H1 (cell line): ENCODE measurements around the gene GARNL3. TPM values are rescaled to one million over a fixed set of nuclear protein-coding genes. Genes with fewer than 3 reads are reported as not detected.

Source experiments
- CTCF ChIA-PET: fragments of 300-600 bp; sonication (Branson Sonifier 250); formaldehyde crosslinking; loops from one replicate; lab custom pipeline; 2021; ENCODE audit not compliant: partially characterized antibody; lab: Charles Lee
- POLR2A ChIA-PET: fragments of 300-600 bp; sonication (Branson Sonifier 250); formaldehyde crosslinking; loops from one replicate; lab custom pipeline; 2021; ENCODE audit warnings: inconsistent platforms; ENCODE audit not compliant: partially characterized antibody; lab: Charles Lee
- DNase-seq, 2 experiments: peaks; one replicate each; pipeline versions ENCODE4 v3.0.0 to v3.0.0-alpha.2; 2010 to 2022; ENCODE audit warnings: low spot score in 2 of 2, low read depth in 1 of 2, mixed read lengths in 1 of 2
- FAIRE-seq: peaks from 2 replicates; lab custom pipeline; 2011; peaks lifted over from hg19 to GRCh38; lab: Jason Lieb, UNC
- H2AFZ ChIP-seq: 2 replicates; pipeline ENCODE4 v1.8.1; 2012; ENCODE audit warnings: low read length, inconsistent platforms
- H2AK5ac ChIP-seq: 2 replicates; pipeline ENCODE4 v1.6.1; 2013; ENCODE audit warnings: low read depth, low read length
- H2BK120ac ChIP-seq: replicated peaks from 2 replicates; pipeline ENCODE3; 2013; ENCODE audit warnings: low read depth, low read length, inconsistent platforms
- H2BK12ac ChIP-seq: 2 replicates; pipeline ENCODE4 v1.6.1; 2013; ENCODE audit warnings: low read depth, low read length
- H2BK15ac ChIP-seq: 2 replicates; pipeline ENCODE4 v1.6.1; 2013; ENCODE audit warnings: low read length
- H2BK20ac ChIP-seq: 2 replicates; pipeline ENCODE4 v1.6.1; 2013; ENCODE audit warnings: low read length
- H2BK5ac ChIP-seq: 2 replicates; pipeline ENCODE4 v1.6.1; 2013; ENCODE audit warnings: low read depth, low read length
- H3K14ac ChIP-seq: 2 replicates; pipeline ENCODE4 v1.6.1; 2013; ENCODE audit warnings: inconsistent platforms; ENCODE audit not compliant: insufficient read length
- H3K18ac ChIP-seq: 2 replicates; pipeline ENCODE4 v1.6.1; 2013; ENCODE audit warnings: low read length; ENCODE audit errors: extremely low read depth
- H3K23ac ChIP-seq: 2 replicates; pipeline ENCODE4 v1.6.1; 2013; ENCODE audit warnings: inconsistent platforms; ENCODE audit not compliant: insufficient read length
- H3K23me2 ChIP-seq: 2 replicates; pipeline ENCODE4 v1.6.1; 2013; ENCODE audit warnings: low read depth, low read length
- H3K27ac ChIP-seq: 2 replicates; pipeline ENCODE4 v1.6.1; 2011; ENCODE audit warnings: low read depth, low read length, inconsistent platforms
- H3K27me3 ChIP-seq, 4 experiments: replicated peaks in 1 of 4; 1 replicate in 1 of 4; 2 replicates in 3 of 4; pipeline versions ENCODE4 v1.6.1 to v1.8.1; 2011 to 2013; ENCODE audit warnings: low read length in 3 of 4, mild to moderate bottlenecking in 3 of 4, inconsistent platforms in 2 of 4, mixed read lengths in 2 of 4, moderate library complexity in 1 of 4; ENCODE audit not compliant: control insufficient read depth in 3 of 4, insufficient read depth in 3 of 4; ENCODE audit errors: extremely low read depth in 1 of 4
- H3K36me3 ChIP-seq, 4 experiments: 2 replicates each; pipeline versions ENCODE4 v1.6.1 to v1.8.1; 2011 to 2013; ENCODE audit warnings: mild to moderate bottlenecking in 4 of 4, low read length in 3 of 4, moderate library complexity in 2 of 4, control low read depth in 1 of 4, inconsistent platforms in 1 of 4; ENCODE audit not compliant: insufficient read depth in 4 of 4, control insufficient read depth in 2 of 4
- H3K4ac ChIP-seq: replicated peaks from 2 replicates; pipeline ENCODE3; 2013; ENCODE audit warnings: low read length, low read depth, mixed read lengths, inconsistent platforms; ENCODE audit not compliant: insufficient read length
- H3K4me1 ChIP-seq, 4 experiments: replicated peaks in 1 of 4; 1 replicate in 1 of 4; 2 replicates in 3 of 4; pipeline versions ENCODE4 v1.6.1 to v1.8.1; 2011 to 2013; ENCODE audit warnings: low read length in 3 of 4, inconsistent platforms in 2 of 4, mixed read lengths in 1 of 4; ENCODE audit not compliant: insufficient read depth in 4 of 4, control insufficient read depth in 3 of 4
- H3K4me2 ChIP-seq, 2 experiments: 2 replicates each; pipeline versions ENCODE4 v1.6.1 to v1.8.1; 2011 to 2013; ENCODE audit warnings: low read depth in 2 of 2, low read length in 2 of 2, control low read depth in 1 of 2, inconsistent platforms in 1 of 2, mild to moderate bottlenecking in 1 of 2; ENCODE audit not compliant: insufficient read depth in 1 of 2
- H3K4me3 ChIP-seq, 4 experiments: fragments of 200-600, 300-600 bp in 1 of 4; sonication (generic), shearing (Covaris generic), sonication (Bioruptor Twin) in 1 of 4; 2 replicates each; pipeline versions ENCODE4 v1.5.1 to v1.8.1; 2011 to 2016; ENCODE audit warnings: low read length in 4 of 4, low read depth in 3 of 4, control low read depth in 2 of 4, inconsistent platforms in 2 of 4, mild to moderate bottlenecking in 2 of 4, mixed read lengths in 1 of 4, moderate library complexity in 1 of 4; ENCODE audit not compliant: insufficient read depth in 2 of 4; ENCODE audit errors: extremely low read depth in 1 of 4
- H3K56ac ChIP-seq: replicated peaks from 2 replicates; pipeline ENCODE3; 2013; ENCODE audit warnings: low read depth, mild to moderate bottlenecking, mixed read lengths, low read length, inconsistent platforms; ENCODE audit not compliant: insufficient read length
- H3K79me1 ChIP-seq: 2 replicates; pipeline ENCODE4 v1.6.1; 2013; ENCODE audit warnings: low read depth, low read length, control low read depth
- H3K79me2 ChIP-seq, 2 experiments: 2 replicates each; pipeline versions ENCODE4 v1.6.1 to v1.8.1; 2012 to 2013; ENCODE audit warnings: low read length in 2 of 2, mild to moderate bottlenecking in 2 of 2, inconsistent platforms in 1 of 2; ENCODE audit not compliant: insufficient read depth in 2 of 2, control insufficient read depth in 1 of 2
- H3K9ac ChIP-seq, 4 experiments: replicated peaks in 1 of 4; 1 replicate in 1 of 4; 2 replicates in 3 of 4; pipeline versions ENCODE4 v1.6.1 to v1.8.1; 2011 to 2013; ENCODE audit warnings: low read depth in 3 of 4, low read length in 3 of 4, control low read depth in 2 of 4, mild to moderate bottlenecking in 2 of 4, moderate library complexity in 2 of 4, inconsistent platforms in 1 of 4; ENCODE audit errors: extremely low read depth in 1 of 4
- H3K9me3 ChIP-seq, 2 experiments: 2 replicates each; pipeline versions ENCODE4 v1.6.1 to v1.8.1; 2012 to 2013; ENCODE audit warnings: mild to moderate bottlenecking in 2 of 2, moderate library complexity in 2 of 2, control low read depth in 1 of 2, inconsistent platforms in 1 of 2, low read depth in 1 of 2, low read length in 1 of 2, mixed read lengths in 1 of 2; ENCODE audit not compliant: insufficient read depth in 2 of 2
- H4K20me1 ChIP-seq, 2 experiments: replicated peaks in 1 of 2; 2 replicates each; pipeline versions ENCODE3 to v1.8.1; 2011 to 2013; ENCODE audit warnings: inconsistent platforms in 2 of 2, low read length in 2 of 2, mild to moderate bottlenecking in 1 of 2; ENCODE audit not compliant: insufficient read depth in 2 of 2, control insufficient read depth in 1 of 2
- H4K5ac ChIP-seq: 2 replicates; pipeline ENCODE4 v1.6.1; 2013; ENCODE audit warnings: low read length, low read depth, mixed read lengths, inconsistent platforms; ENCODE audit not compliant: insufficient read length
- H4K8ac ChIP-seq: 2 replicates; pipeline ENCODE4 v1.8.0; 2013; ENCODE audit warnings: mild to moderate bottlenecking, moderate library complexity, low read length, inconsistent platforms; ENCODE audit not compliant: insufficient read depth; ENCODE audit errors: extremely low read depth
- H4K91ac ChIP-seq: replicated peaks from 2 replicates; pipeline ENCODE3; 2013; ENCODE audit warnings: low read length, mixed read lengths, inconsistent platforms; ENCODE audit not compliant: insufficient read length
- BACH1 ChIP-seq: IDR thresholded peaks from 2 replicates; pipeline ENCODE4 v1.6.1; 2012; ENCODE audit warnings: low read length, improper control_type of control experiment
- BCL11A ChIP-seq, 2 experiments: IDR thresholded peaks; one replicate each; pipeline ENCODE4 v1.6.1; 2011; ENCODE audit warnings: low read depth in 2 of 2, low read length in 2 of 2, mild to moderate bottlenecking in 2 of 2
- CEBPB ChIP-seq: IDR thresholded peaks from 2 replicates; pipeline ENCODE4 v1.6.1; 2012; ENCODE audit warnings: low read depth, low read length
- CHD1 ChIP-seq: IDR thresholded peaks from 2 replicates; pipeline ENCODE4 v1.6.1; 2012; ENCODE audit warnings: low read depth, low read length, improper control_type of control experiment
- GTF2F1 ChIP-seq: IDR thresholded peaks from 2 replicates; pipeline ENCODE4 v1.6.1; 2012; ENCODE audit warnings: low read depth, low read length, improper control_type of control experiment, borderline replicate concordance
- HDAC6 ChIP-seq: IDR thresholded peaks from one replicate; pipeline ENCODE4 v1.7.1; 2012; ENCODE audit warnings: low read depth, mild to moderate bottlenecking, inconsistent platforms, low read length, moderate library complexity
- SIRT6 ChIP-seq: IDR thresholded peaks from one replicate; pipeline ENCODE4 v1.7.1; 2012; ENCODE audit warnings: low read length, inconsistent platforms
- SIX5 ChIP-seq: IDR thresholded peaks from 2 replicates; pipeline ENCODE4 v1.6.1; 2011; ENCODE audit warnings: mild to moderate bottlenecking, low read depth, low read length
- SUZ12 ChIP-seq: fragments of 200-600 bp; sonication (generic); IDR thresholded peaks from 2 replicates; pipeline ENCODE4 v1.6.1; 2012; ENCODE audit warnings: mild to moderate bottlenecking, inconsistent platforms, low read length, moderate library complexity, mixed read lengths
- YY1 ChIP-seq: IDR thresholded peaks from 2 replicates; pipeline ENCODE4 v1.6.1; 2011; ENCODE audit warnings: low read depth, mild to moderate bottlenecking, low read length
- ZNF274 ChIP-seq: IDR thresholded peaks from 2 replicates; pipeline ENCODE4 v1.7.0; 2012; ENCODE audit warnings: low read length, borderline replicate concordance; ENCODE audit errors: extremely low read depth
- WGBS, 2 experiments: shearing (Covaris generic) in 1 of 2; methylation state at CpG; one replicate each; pipeline versions ENCODE4 v1.1.6 to v1.1.7; 2013 to 2015; ENCODE audit warnings: low lambda C conversion rate in 2 of 2, mixed read lengths in 2 of 2, inconsistent platforms in 1 of 2, low coverage in 1 of 2, missing lambda C conversion rate in 1 of 2; ENCODE audit not compliant: insufficient replicate concordance in 2 of 2, insufficient coverage in 1 of 2, insufficient read length in 1 of 2; ENCODE audit errors: extremely low coverage in 1 of 2, missing lambda C conversion rate in 1 of 2; 5-methylcytosine and 5-hydroxymethylcytosine counted together
- polyA plus RNA-seq, 7 experiments: library from polyadenylated mRNA; depleted of rRNA in 3 of 7; stranded (reverse) in 5 of 7; unstranded in 2 of 7; fragments of >200 nt in 5 of 7; fragments of 200-250 nt in 2 of 7; gene quantifications; 1 replicate in 5 of 7; 2 replicates in 1 of 7; 4 replicates in 1 of 7; pipeline versions ENCODE4 v1.2.1 to v1.2.3, GENCODE V29; 2011 to 2013; ENCODE audit warnings: missing spikeins in 2 of 7, mixed read lengths in 2 of 7
- total RNA-seq: library from RNA; stranded (reverse); fragmentation: NEBNext Ultra II Directional; extraction: Animal tissue kit (Norgen Biotek cat#: 25700); gene quantifications from 2 replicates; pipeline ENCODE4 v1.2.1, GENCODE V29; 2021
- TF ChIP-seq, protein P1 (sequence below): IDR thresholded peaks from 2 replicates; pipeline ENCODE4 v1.6.1; 2011; ENCODE audit warnings: low read length, improper control_type of control experiment

The GARNL3 gene
- total and polyA plus RNA-seq, 2 of the 8 experiments (the other 6 are each of a cell fraction or from before 2014, with no cell fraction given) = 6.5 to 18.3 TPM

DNA sequence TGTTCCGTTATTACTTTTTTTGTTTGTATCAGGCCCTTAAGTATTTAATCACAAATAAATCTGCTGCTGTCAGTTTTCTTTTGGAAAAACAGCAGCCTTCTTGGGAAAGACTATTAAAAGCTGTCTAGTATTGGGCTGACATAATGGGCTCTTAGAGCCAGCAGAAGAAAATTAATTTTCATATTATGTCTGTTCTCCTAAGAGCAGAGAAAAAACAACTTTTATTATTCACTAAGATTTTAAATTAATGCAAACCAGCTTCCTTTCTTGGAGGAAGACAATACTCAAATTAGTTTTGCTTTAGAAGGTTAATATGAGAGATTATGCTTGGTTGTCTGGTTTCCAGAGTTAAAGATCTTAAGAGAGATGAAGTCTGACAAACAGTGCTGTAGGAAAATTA, 30.6 kb upstream of the GARNL3 start:
- CTCF ChIA-PET = interaction anchor here (0.7 to 1.7 kb wide), 6 partner anchors 19 to 230 kb away, joined by 3 to 4 read pairs (median 3); no protein-coding TSS in a partner anchor
- POLR2A ChIA-PET = interaction anchor here (0.6 to 1.8 kb wide), 3 partner anchors 8 to 19 kb away, joined by 3 to 7 read pairs (median 3); no protein-coding TSS in a partner anchor
- no peak overlapping the region for H4K5ac ChIP-seq

More for the DNA sequence above, 30.6 kb upstream of the GARNL3 start:
- Histone ChIP-seq H2BK120ac (no peak overlapping the region), H3K14ac (no peak overlapping the region), H3K23ac (no peak overlapping the region), H3K4ac (no peak overlapping the region), H2BK5ac (no peak overlapping the region), H3K9me3 (no peaks in the 10 kb centered on the region), H2BK12ac (no peak overlapping the region), H4K20me1 (no peaks in the 10 kb centered on the region), H2AFZ (no peak overlapping the region), H3K4me3 (no peak overlapping the region), H3K27ac (no peak overlapping the region), H3K79me2 (no peaks in the 10 kb centered on the region), H3K23me2 (no peaks in the 10 kb centered on the region), H3K56ac (no peak overlapping the region), H4K91ac (no peak overlapping the region), H2BK20ac (no peak overlapping the region), H4K8ac (no peak overlapping the region), H3K9ac (no peak overlapping the region), H2BK15ac (no peak overlapping the region), H3K79me1 (no peaks in the 10 kb centered on the region), H3K4me2 (no peak overlapping the region), H3K36me3 (peaks cover 0 to 6% (median 0%) of the 10 kb centered on the region in 4 experiments; a peak in 3 of 8 replicates), H3K4me1 (no peaks in the 10 kb centered on the region), H3K18ac (no peak overlapping the region), H2AK5ac (no peak overlapping the region), H3K27me3 (no peaks in the 10 kb centered on the region)
- FAIRE-seq (no peak), DNase-seq (no peak)
- no peak for TF ChIP-seq GTF2F1
- TF ChIP-seq, protein P1, sequence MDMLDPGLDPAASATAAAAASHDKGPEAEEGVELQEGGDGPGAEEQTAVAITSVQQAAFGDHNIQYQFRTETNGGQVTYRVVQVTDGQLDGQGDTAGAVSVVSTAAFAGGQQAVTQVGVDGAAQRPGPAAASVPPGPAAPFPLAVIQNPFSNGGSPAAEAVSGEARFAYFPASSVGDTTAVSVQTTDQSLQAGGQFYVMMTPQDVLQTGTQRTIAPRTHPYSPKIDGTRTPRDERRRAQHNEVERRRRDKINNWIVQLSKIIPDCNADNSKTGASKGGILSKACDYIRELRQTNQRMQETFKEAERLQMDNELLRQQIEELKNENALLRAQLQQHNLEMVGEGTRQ = no peak
- no peak for TF ChIP-seq BACH1
- no peak for TF ChIP-seq ZNF274
- TF ChIP-seq YY1 = no peak
- no peak for TF ChIP-seq BCL11A (IDR thresholded peaks at IDR 0.05; ENCODE audit: low read depth in 2 of 2, low read length in 2 of 2)
- TF ChIP-seq SIX5 = no peak
- no peak for TF ChIP-seq CHD1
- TF ChIP-seq SIRT6 = no peak
- TF ChIP-seq SUZ12 = no peak
- TF ChIP-seq HDAC6 = no peak
- no peak for TF ChIP-seq CEBPB
- WGBS, 2 experiments = 88% methylated on average over 1 of the region's 1 CpG; no CpG with 5 or more reads in 1 of the 2 experiments
